ENCODE data around the gene ACVR2A.

DNA sequence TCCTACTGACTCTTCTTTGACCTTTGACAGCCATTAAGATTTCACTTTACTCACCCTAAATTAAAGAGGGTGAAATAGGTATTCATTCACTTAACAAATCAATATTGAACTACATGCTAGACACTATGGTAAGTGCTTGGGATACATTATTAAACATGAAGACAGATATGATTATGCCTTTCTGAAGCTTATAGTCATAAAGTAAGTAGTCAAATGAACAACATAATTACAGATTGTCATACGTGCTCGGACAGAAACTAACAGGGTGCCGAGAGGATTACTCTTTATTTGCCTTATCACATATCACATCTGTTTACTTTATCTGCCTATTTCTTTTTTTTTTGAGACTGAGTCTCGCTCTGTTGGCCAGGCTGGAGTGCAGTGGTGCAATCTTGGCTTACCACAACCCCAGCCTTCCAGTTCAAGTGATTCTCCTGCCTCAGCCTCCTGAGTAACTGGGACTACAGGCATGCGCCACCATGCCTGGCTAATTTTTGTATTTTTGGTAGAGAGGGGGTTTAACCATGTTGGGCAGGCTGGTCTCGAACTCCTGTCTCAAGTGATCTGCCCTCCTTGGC lies 9.8 kb downstream of the ACVR2A start:
- no peak for TF ChIP-seq CTCF (IDR thresholded peaks at IDR 0.05)
- no peak for TF ChIP-seq POLR2AphosphoS5 (IDR thresholded peaks at IDR 0.05; ENCODE audit: low read depth, low read length)
- TF ChIP-seq TCF7L2 (IDR thresholded peaks at IDR 0.05; ENCODE audit: low read depth, low read length) = no peak
- TF ChIP-seq SIN3A (IDR thresholded peaks at IDR 0.05; ENCODE audit: borderline replicate concordance, insufficient read depth, low read depth, low read length) = no peak
- TF ChIP-seq REST (IDR thresholded peaks at IDR 0.05; ENCODE audit: insufficient read depth in 1 of 2, low read depth in 2 of 2, low read length in 1 of 2) = no peak
